Hippocampal formation (tissue), 2 donors: ENCODE measurements around the gene RAB19.
"Not testable (repeated sequence)": the region's sequence is repeated elsewhere in the genome, so short reads cannot be mapped to it uniquely, and the experiment has no call there.

Experiments used
- DNase-seq, 2 donors: peaks; one replicate each; lab custom pipeline; 2025; lab: John Stamatoyannopoulos, UW

Gene RAB19

GRCh38 chr7:140453785-140454656 lies 50.2 kb downstream of the RAB19 start:
- DNase-seq, result not testable (repeated sequence)

- DNase-seq, result no peak
These were observed 50.8 kb downstream of the RAB19 start for GRCh38 chr7:140454657-140455015.

- no peak for DNase-seq
These were observed 51.9 kb downstream of the RAB19 start for GRCh38 chr7:140455743-140456142.

- no peak for DNase-seq
These were observed 52.7 kb downstream of the RAB19 start for GRCh38 chr7:140456551-140457051.

GRCh38 chr7:140458201-140458600 lies 54.3 kb downstream of the RAB19 start:
- no peak for DNase-seq

- DNase-seq, result no peak
These were observed 55.1 kb downstream of the RAB19 start for GRCh38 chr7:140458916-140459315.

- no peak for DNase-seq
These were observed 59.3 kb downstream of the RAB19 start for GRCh38 chr7:140463111-140463510.

- peak in 1 of 2 donors; percentile 20 for DNase-seq
These were observed 72.0 kb downstream of the RAB19 start for GRCh38 chr7:140475747-140476333.

GRCh38 chr7:140476698-140477261 lies 72.9 kb downstream of the RAB19 start:
- DNase-seq, result no peak
